ENCODE data around the gene ZBTB21.
"Not testable (repeated sequence)": the region's sequence is repeated elsewhere in the genome, so short reads cannot be mapped to it uniquely, and the experiment has no call there.

Gene ZBTB21

DNA sequence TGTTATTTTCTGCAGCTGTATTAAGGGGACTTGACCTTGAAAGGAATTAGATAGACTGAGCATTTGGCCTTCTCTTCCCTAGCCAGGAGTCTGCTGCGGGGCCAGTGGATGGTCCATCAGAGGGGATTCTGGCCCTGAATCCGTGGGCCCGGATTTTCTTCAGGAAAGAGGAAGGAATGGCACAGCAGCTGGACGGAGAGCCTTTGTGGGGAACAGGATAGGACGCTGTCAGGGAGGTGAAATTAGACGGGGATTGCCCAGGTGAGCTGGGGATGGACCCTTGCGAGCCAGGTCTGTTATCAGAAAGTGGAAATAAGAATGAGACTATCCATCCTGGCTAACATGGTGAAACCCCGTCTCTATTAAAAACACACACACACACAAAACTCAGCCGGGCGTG, 54.6 kb downstream of the ZBTB21 start:
- Histone ChIP-seq H3K4me1 (ENCODE audit: control insufficient read depth in 1 of 2, insufficient read depth in 2 of 2, low read length in 2 of 2) (peaks cover 20 to 24% of the 10 kb centered on the region in 2 donors), H3K4me3 (ENCODE audit: low read depth in 1 of 2, low read length in 2 of 2) (no peak overlapping the region), H3K9me3 (ENCODE audit: control insufficient read depth in 1 of 2, low read length in 2 of 2) (no peaks in the 10 kb centered on the region), H3K27ac (ENCODE audit: low read depth, low read length) (no peak overlapping the region), H3K9ac (ENCODE audit: low read depth in 1 of 2, low read length in 2 of 2) (no peak overlapping the region), H3K36me3 (ENCODE audit: control insufficient read depth in 1 of 2, insufficient read depth in 2 of 2, low read length in 2 of 2) (no peaks in the 10 kb centered on the region), H3K27me3 (ENCODE audit: control insufficient read depth in 1 of 2, insufficient read depth in 2 of 2, low read length in 2 of 2) (no peaks in the 10 kb centered on the region)

DNA sequence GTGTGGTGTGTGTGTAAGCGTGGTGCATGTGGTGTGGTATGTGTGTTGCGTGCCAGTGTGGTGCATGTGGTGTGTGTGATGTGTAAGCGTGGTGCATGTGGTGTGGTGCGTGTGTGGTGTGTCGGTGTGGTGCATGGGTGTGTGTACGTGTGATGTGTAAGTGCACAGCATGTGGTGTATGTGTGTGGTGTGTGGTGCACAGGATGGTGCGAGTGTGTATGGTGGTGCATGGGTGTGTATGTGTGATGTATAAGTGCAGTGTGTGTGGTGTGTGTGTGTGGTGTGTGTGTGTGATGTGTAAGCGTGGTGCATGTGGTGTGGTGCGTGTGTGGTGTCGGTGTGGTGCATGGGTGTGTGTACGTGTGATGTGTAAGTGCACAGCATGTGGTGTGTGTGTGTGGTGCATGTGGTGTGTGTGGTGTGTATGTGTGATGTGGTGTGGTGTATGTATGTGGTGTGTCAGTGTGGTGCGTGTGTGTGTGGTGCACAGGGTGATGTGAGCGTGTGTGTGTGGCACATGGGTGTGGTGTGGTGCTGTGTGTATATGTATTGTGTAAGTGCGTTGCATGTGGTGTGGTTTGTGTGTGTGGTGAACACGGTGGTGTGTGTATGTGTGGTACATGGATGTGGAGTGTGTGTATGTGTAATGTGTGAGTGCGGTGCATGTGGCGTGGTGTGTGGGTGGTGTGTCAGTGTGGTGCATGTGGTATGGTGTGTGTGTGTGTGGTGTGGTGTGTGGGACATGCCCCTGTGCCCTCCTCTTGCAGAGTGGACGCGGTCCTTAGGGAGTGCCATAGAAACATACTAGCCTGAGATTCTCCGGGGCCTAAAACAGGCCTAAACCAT, 55.3 kb downstream of the ZBTB21 start:
- no peak overlapping the region for H3K4me3 ChIP-seq (ENCODE audit: low read depth in 1 of 2, low read length in 2 of 2)
- peaks cover 20 to 24% of the 10 kb centered on the region in 2 donors for H3K4me1 ChIP-seq (ENCODE audit: control insufficient read depth in 1 of 2, insufficient read depth in 2 of 2, low read length in 2 of 2)
- no peaks in the 10 kb centered on the region for H3K27me3 ChIP-seq (ENCODE audit: control insufficient read depth in 1 of 2, insufficient read depth in 2 of 2, low read length in 2 of 2)
- H3K27ac ChIP-seq (ENCODE audit: low read depth, low read length): no peak overlapping the region
- H3K36me3 ChIP-seq (ENCODE audit: control insufficient read depth in 1 of 2, insufficient read depth in 2 of 2, low read length in 2 of 2): no peaks in the 10 kb centered on the region
- H3K9ac ChIP-seq (ENCODE audit: low read depth in 1 of 2, low read length in 2 of 2): no peak overlapping the region
- H3K9me3 ChIP-seq (ENCODE audit: control insufficient read depth in 1 of 2, low read length in 2 of 2): no peaks in the 10 kb centered on the region

- H3K27ac ChIP-seq (ENCODE audit: low read depth, low read length): no peak within 1 kb of the TSS
Observed at GRCh38 chr21:41953831-41954653, 56.1 kb downstream of the ZBTB21 start, which contains the start of gene C2CD2. Gene C2CD2, minus strand, starts transcription at chr21:41954018. Its CDS starts 370 bp downstream, at chr21:41953648.

GRCh38 chr21:41953249-41953830, 56.8 kb downstream of the ZBTB21 start:
- H3K36me3 ChIP-seq (ENCODE audit: control insufficient read depth in 1 of 2, insufficient read depth in 2 of 2, low read length in 2 of 2): no peaks in the 10 kb centered on the region
- no peaks in the 10 kb centered on the region for H3K9me3 ChIP-seq (ENCODE audit: control insufficient read depth in 1 of 2, low read length in 2 of 2)
- no peak overlapping the region for H3K27ac ChIP-seq (ENCODE audit: low read depth, low read length)
- H3K4me1 ChIP-seq (ENCODE audit: control insufficient read depth in 1 of 2, insufficient read depth in 2 of 2, low read length in 2 of 2): peaks cover 20 to 24% of the 10 kb centered on the region in 2 donors
- H3K27me3 ChIP-seq (ENCODE audit: control insufficient read depth in 1 of 2, insufficient read depth in 2 of 2, low read length in 2 of 2): no peaks in the 10 kb centered on the region
- H3K9ac ChIP-seq (ENCODE audit: low read depth in 1 of 2, low read length in 2 of 2): peak overlapping the region; percentile 60
- H3K4me3 ChIP-seq (ENCODE audit: low read depth in 1 of 2, low read length in 2 of 2): peak overlapping the region; percentile 64 to 73

More at GRCh38 chr21:41953831-41954653, 56.1 kb downstream of the ZBTB21 start, which contains the start of gene C2CD2:
- Histone ChIP-seq H3K9me3 (ENCODE audit: control insufficient read depth in 1 of 2, low read length in 2 of 2) (no peaks in the 10 kb centered on the region), H3K4me3 (ENCODE audit: low read depth in 1 of 2, low read length in 2 of 2) (peak within 1 kb of the TSS; percentile 64 to 73), H3K9ac (ENCODE audit: low read depth in 1 of 2, low read length in 2 of 2) (peak within 1 kb of the TSS; percentile 60), H3K4me1 (ENCODE audit: control insufficient read depth in 1 of 2, insufficient read depth in 2 of 2, low read length in 2 of 2) (peaks cover 20 to 24% of the 10 kb centered on the region in 2 donors), H3K27me3 (ENCODE audit: control insufficient read depth in 1 of 2, insufficient read depth in 2 of 2, low read length in 2 of 2) (no peaks in the 10 kb centered on the region), H3K36me3 (ENCODE audit: control insufficient read depth in 1 of 2, insufficient read depth in 2 of 2, low read length in 2 of 2) (no peaks in the 10 kb centered on the region)

DNA sequence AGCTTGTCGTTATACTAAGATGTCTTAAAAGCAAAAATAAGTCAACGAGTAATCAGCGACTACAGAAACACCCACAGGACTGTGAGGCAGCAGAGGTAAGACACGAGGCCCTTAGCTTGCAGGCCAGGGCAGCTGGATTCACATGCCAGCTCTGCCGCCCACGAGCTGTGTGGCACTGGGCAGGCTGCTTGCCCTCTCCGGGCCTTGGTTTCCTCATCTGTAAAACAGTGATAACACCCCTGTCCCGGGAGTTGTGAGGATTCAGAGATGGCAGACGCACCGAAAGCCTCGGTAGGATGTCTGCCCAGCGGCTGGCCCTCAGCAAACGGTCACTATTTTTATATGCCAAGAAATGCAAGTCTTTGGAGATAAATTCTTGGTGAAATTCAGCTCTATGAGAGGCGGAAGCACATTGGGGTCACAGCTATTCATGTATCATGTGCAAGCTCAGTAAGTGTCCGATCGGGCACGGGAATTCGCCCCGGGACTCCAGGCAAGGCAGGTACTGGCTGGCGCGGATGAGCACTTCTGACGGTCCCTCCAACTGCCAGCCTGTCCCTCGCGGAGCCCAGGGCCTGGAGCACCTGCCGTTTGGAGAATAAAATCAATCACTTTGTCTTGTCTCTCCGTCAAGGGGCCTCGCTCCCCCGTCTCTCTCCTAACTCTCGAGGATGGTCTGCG, 57.5 kb downstream of the ZBTB21 start:
- Histone ChIP-seq H3K4me1 (ENCODE audit: control insufficient read depth in 1 of 2, insufficient read depth in 2 of 2, low read length in 2 of 2) (peaks cover 16 to 20% of the 10 kb centered on the region in 2 donors), H3K27me3 (ENCODE audit: control insufficient read depth in 1 of 2, insufficient read depth in 2 of 2, low read length in 2 of 2) (no peaks in the 10 kb centered on the region), H3K36me3 (ENCODE audit: control insufficient read depth in 1 of 2, insufficient read depth in 2 of 2, low read length in 2 of 2) (no peaks in the 10 kb centered on the region), H3K4me3 (ENCODE audit: low read depth in 1 of 2, low read length in 2 of 2) (peak overlapping the region; percentile 64 to 73), H3K27ac (ENCODE audit: low read depth, low read length) (no peak overlapping the region), H3K9me3 (ENCODE audit: control insufficient read depth in 1 of 2, low read length in 2 of 2) (no peaks in the 10 kb centered on the region), H3K9ac (ENCODE audit: low read depth in 1 of 2, low read length in 2 of 2) (peak overlapping the region; percentile 51 to 60)

- Histone ChIP-seq H3K27ac (ENCODE audit: low read depth, low read length) (no peak overlapping the region), H3K9me3 (ENCODE audit: control insufficient read depth in 1 of 2, low read length in 2 of 2) (no peaks in the 10 kb centered on the region), H3K4me1 (ENCODE audit: control insufficient read depth in 1 of 2, insufficient read depth in 2 of 2, low read length in 2 of 2) (peaks cover 10 to 15% of the 10 kb centered on the region in 2 donors), H3K9ac (ENCODE audit: low read depth in 1 of 2, low read length in 2 of 2) (peak overlapping the region in 1 of 2 donors; percentile 51), H3K36me3 (ENCODE audit: control insufficient read depth in 1 of 2, insufficient read depth in 2 of 2, low read length in 2 of 2) (no peaks in the 10 kb centered on the region), H3K4me3 (ENCODE audit: low read depth in 1 of 2, low read length in 2 of 2) (peak overlapping the region; percentile 64 to 73), H3K27me3 (ENCODE audit: control insufficient read depth in 1 of 2, insufficient read depth in 2 of 2, low read length in 2 of 2) (no peaks in the 10 kb centered on the region)
Observed at GRCh38 chr21:41951876-41952567, 58.1 kb downstream of the ZBTB21 start.

DNA sequence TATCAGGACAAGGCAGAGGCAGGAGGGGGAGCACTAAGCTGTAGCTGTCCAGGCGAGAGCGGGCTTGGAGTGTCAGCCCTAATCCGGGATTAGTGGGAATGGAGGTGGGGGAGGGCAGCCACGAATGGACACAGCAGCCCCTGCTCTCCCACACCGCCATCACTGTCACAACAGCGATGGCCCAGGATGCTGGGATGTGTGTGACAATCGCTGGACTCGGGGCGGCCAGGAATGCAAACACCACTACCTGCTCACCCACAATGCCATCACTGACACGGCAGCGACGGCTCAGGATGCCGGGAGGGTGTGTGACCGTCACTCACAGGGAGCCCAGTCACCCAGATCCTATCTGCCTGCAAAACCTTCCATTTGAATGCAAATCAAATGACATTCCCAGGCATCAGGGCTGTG, 59.2 kb downstream of the ZBTB21 start:
- H3K9ac ChIP-seq (ENCODE audit: low read depth in 1 of 2, low read length in 2 of 2): no peak overlapping the region
- no peak overlapping the region for H3K27ac ChIP-seq (ENCODE audit: low read depth, low read length)
- no peaks in the 10 kb centered on the region for H3K27me3 ChIP-seq (ENCODE audit: control insufficient read depth in 1 of 2, insufficient read depth in 2 of 2, low read length in 2 of 2)

GRCh38 chr21:41949631-41950030, 60.5 kb downstream of the ZBTB21 start:
- not testable (repeated sequence) for H3K36me3 ChIP-seq (ENCODE audit: control insufficient read depth in 1 of 2, insufficient read depth in 2 of 2, low read length in 2 of 2); H3K9me3 ChIP-seq (ENCODE audit: control insufficient read depth in 1 of 2, low read length in 2 of 2); H3K9ac ChIP-seq (ENCODE audit: low read depth in 1 of 2, low read length in 2 of 2); H3K4me3 ChIP-seq (ENCODE audit: low read depth in 1 of 2, low read length in 2 of 2); H3K27ac ChIP-seq (ENCODE audit: low read depth, low read length); H3K27me3 ChIP-seq (ENCODE audit: control insufficient read depth in 1 of 2, insufficient read depth in 2 of 2, low read length in 2 of 2)
- peaks cover 10 to 14% of the 10 kb centered on the region in 2 donors for H3K4me1 ChIP-seq (ENCODE audit: control insufficient read depth in 1 of 2, insufficient read depth in 2 of 2, low read length in 2 of 2)

More for the DNA sequence above, 59.2 kb downstream of the ZBTB21 start:
- no peak overlapping the region for H3K4me3 ChIP-seq (ENCODE audit: low read depth in 1 of 2, low read length in 2 of 2)
- no peaks in the 10 kb centered on the region for H3K9me3 ChIP-seq (ENCODE audit: control insufficient read depth in 1 of 2, low read length in 2 of 2)
- H3K36me3 ChIP-seq (ENCODE audit: control insufficient read depth in 1 of 2, insufficient read depth in 2 of 2, low read length in 2 of 2): no peaks in the 10 kb centered on the region
- peaks cover 10 to 14% of the 10 kb centered on the region in 2 donors for H3K4me1 ChIP-seq (ENCODE audit: control insufficient read depth in 1 of 2, insufficient read depth in 2 of 2, low read length in 2 of 2)

DNA sequence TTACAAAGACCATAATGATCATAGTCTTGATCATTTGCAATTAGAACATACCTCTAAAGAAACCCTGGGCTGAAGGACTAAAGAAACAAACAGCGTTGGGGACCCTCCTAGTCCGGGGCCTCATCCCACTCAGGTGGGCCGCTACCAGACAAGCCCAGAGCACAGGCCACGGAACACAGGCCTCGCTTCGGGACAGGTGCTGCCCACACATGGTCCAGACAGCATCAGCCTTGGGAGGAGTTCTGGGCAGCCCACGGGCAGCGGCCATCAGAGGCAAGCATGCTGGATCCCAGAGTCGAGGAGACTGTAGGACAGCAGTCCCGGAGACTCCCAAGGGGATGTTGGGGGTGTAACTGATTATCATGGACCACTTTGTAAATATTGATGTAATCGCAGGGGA, 61.3 kb downstream of the ZBTB21 start:
- Histone ChIP-seq H3K4me1 (ENCODE audit: control insufficient read depth in 1 of 2, insufficient read depth in 2 of 2, low read length in 2 of 2) (peaks cover 10 to 14% of the 10 kb centered on the region in 2 donors), H3K36me3 (ENCODE audit: control insufficient read depth in 1 of 2, insufficient read depth in 2 of 2, low read length in 2 of 2) (no peaks in the 10 kb centered on the region), H3K9ac (ENCODE audit: low read depth in 1 of 2, low read length in 2 of 2) (no peak overlapping the region), H3K27ac (ENCODE audit: low read depth, low read length) (no peak overlapping the region), H3K4me3 (ENCODE audit: low read depth in 1 of 2, low read length in 2 of 2) (no peak overlapping the region), H3K9me3 (ENCODE audit: control insufficient read depth in 1 of 2, low read length in 2 of 2) (no peaks in the 10 kb centered on the region), H3K27me3 (ENCODE audit: control insufficient read depth in 1 of 2, insufficient read depth in 2 of 2, low read length in 2 of 2) (no peaks in the 10 kb centered on the region)

All from duodenal mucosa (tissue), 2 donors.